ENCODE results near the gene RASL10B. TPM values are rescaled to one million over a fixed set of nuclear protein-coding genes. Genes with fewer than 3 reads are reported as not detected.
A peak's percentile ranks its signal among the peaks of the same experiment; 100 is the strongest.
"Not testable (repeated sequence)": the region's sequence is repeated elsewhere in the genome, so short reads cannot be mapped to it uniquely, and the experiment has no call there.

RASL10B gene, protein sequence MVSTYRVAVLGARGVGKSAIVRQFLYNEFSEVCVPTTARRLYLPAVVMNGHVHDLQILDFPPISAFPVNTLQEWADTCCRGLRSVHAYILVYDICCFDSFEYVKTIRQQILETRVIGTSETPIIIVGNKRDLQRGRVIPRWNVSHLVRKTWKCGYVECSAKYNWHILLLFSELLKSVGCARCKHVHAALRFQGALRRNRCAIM
- 1.0 and 1.3 TPM in 2 replicates for total RNA-seq

DNA sequence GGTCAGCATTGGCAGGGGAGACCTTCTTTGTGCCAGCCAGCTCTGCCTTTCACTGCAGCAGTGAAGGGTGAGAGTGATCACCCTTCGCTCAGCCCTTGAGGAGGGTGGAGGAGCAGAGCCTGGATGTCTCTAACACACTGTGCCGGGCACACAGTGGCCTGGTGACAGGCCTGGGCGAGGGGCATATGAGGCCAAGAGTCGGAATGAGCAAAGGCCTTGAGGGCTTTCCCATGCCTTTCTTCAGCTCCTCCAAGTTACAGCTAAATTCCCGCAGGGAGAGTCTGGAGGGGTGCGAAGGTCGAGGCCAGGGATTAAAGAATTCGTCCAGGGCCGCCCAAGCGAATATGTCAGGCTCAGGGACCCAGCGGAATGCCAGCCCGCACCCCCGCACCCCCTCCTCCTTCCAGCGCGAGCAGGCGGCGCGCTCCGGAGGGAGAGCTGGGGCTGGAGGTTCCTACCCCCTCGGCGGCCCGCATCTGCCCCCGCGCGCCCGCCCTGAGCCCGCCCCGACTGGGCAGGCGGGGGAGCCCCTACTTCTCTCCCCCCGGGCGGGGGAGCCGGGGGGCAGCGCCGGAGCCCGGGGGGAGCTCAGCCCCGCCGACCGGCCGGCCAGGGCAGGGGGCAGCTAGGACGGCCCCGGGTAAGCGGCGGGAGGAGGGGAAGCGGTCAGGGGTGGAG lies at the start of gene RASL10B:
RASL10B (plus strand) TSS at position 401 of the 678 bp plus-strand sequence. CDS start 3,546 bp downstream, outside the sequence.
- Mint-ChIP-seq H3K4me1 (ENCODE audit: low read depth) (peaks cover 11% of the 10 kb centered on the region), H3K27me3 (ENCODE audit: insufficient read depth) (peaks cover 20% of the 10 kb centered on the region), H3K27ac (no peak within 1 kb of the TSS), H3K9me3 (no peaks in the 10 kb centered on the region), H3K4me3 (peak within 1 kb of the TSS; percentile 46), H3K36me3 (ENCODE audit: low read depth) (peaks cover 12% of the 10 kb centered on the region)
- intact Hi-C loops (cut with micrococcal nuclease), result no loop called here
- peak; percentile 11 for DNase-seq (ENCODE audit: low spot score)

DNA sequence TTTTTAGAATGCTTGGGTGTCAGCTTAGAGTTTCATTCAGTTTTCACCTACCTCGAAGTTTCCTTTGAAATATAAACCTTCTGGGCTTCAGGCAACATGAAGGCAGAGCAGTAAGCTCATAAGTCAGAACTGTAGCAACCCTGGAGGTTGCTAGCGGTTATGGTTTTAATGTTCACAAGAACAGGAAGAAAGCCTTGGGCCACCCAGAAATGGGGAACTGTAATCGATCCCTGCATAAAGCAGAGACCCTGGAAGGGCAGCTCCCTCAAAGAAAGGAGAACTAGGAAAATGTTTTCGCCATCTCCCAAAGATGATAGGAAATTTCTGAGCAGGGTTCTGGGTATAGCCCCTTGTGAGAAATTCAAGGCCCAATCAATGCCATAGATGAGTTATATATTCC lies 47.8 kb upstream of the RASL10B start:
- H3K27me3 Mint-ChIP-seq (ENCODE audit: insufficient read depth), result no peaks in the 10 kb centered on the region
- H3K36me3 Mint-ChIP-seq (ENCODE audit: low read depth), result peaks cover 42% of the 10 kb centered on the region

DNA sequence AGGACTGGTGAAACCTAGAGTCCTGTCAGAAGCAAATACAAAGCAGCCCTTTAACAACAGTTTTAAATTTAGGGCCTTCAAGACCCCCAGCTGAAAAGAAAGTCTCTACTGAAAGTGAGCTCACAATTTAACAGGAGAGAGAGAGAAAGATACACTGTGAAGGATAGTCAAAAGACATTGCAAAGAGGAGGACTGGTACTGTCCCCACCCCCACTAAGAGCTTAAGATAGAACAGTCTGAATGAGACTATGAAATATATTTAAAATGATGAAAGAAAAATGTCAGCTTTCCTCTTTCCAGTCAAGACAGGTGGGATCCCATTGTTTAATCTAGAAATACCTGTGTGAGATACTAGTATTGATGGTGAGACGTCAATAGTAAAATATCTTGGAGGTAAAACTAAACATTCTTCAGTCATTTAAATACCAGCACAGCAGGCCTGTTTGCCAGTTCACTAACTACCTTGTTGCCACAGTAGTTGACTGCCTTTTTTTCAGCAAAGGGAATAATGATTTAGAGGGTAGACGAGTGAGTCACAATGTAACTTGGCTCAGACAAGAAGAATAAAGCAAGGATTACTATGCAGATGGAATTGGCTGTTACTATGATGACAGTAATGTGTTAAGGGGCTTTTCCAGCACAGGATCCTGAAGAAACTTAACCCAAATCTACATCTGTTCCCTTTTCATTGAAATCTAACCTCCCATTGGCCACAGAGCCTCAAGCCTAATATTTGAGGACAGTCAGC lies 47.2 kb upstream of the RASL10B start:
- Mint-ChIP-seq H3K4me3 (no peak overlapping the region), H3K9me3 (no peaks in the 10 kb centered on the region), H3K27ac (no peak overlapping the region), H3K36me3 (ENCODE audit: low read depth) (peaks cover 37% of the 10 kb centered on the region), H3K4me1 (ENCODE audit: low read depth) (peaks cover 5% of the 10 kb centered on the region), H3K27me3 (ENCODE audit: insufficient read depth) (no peaks in the 10 kb centered on the region)
- intact Hi-C loops (cut with micrococcal nuclease), result no loop called here
- DNase-seq (ENCODE audit: low spot score), result no peak

More for the DNA sequence above, 47.8 kb upstream of the RASL10B start:
- no peak overlapping the region for H3K27ac Mint-ChIP-seq
- intact Hi-C loops (cut with micrococcal nuclease), result no loop called here
- H3K4me3 Mint-ChIP-seq, result no peak overlapping the region
- H3K9me3 Mint-ChIP-seq, result no peaks in the 10 kb centered on the region
- peaks cover 11% of the 10 kb centered on the region for H3K4me1 Mint-ChIP-seq (ENCODE audit: low read depth)
- DNase-seq (ENCODE audit: low spot score), result no peak

DNA sequence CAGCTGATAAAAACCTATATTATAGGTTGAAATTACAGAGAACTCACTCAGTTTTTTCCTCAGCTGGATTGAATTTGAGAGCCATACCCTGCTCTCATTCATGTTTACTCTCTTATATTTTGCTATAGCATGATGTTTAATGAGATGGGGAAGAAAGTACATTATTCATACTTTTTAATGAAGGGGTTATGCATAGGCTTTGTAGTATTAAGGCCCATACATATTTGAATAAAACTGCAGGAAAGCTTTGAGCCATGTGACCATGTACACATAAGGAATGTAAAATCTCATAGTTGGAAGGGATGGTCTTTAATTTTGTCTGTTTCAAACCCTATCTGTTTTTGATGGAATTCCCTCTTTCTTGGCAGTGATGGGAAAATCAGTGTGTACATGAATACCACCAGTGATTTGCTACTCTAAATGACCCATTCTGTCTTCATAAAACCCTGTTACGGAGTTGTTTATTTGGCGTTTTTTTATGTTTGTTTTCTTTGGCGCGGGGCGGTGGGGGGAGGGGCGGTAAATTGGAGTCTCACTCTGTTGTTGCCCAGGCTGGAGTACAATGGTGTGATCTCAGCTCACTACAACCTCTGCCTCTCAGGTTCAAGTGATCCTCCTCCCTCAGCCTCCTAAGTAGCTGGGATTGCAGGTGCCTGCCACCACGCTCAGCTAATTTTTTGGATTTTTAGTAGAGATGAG lies 38.8 kb upstream of the RASL10B start:
- intact Hi-C loops (cut with micrococcal nuclease), result no loop called here
- no peaks in the 10 kb centered on the region for H3K4me1 Mint-ChIP-seq (ENCODE audit: low read depth)
- H3K27me3 Mint-ChIP-seq (ENCODE audit: insufficient read depth), result no peaks in the 10 kb centered on the region
- H3K9me3 Mint-ChIP-seq, result no peaks in the 10 kb centered on the region
- no peak overlapping the region for H3K27ac Mint-ChIP-seq
- no peak overlapping the region for H3K4me3 Mint-ChIP-seq
- no peak for DNase-seq (ENCODE audit: low spot score)
- peaks cover 29% of the 10 kb centered on the region for H3K36me3 Mint-ChIP-seq (ENCODE audit: low read depth)

DNA sequence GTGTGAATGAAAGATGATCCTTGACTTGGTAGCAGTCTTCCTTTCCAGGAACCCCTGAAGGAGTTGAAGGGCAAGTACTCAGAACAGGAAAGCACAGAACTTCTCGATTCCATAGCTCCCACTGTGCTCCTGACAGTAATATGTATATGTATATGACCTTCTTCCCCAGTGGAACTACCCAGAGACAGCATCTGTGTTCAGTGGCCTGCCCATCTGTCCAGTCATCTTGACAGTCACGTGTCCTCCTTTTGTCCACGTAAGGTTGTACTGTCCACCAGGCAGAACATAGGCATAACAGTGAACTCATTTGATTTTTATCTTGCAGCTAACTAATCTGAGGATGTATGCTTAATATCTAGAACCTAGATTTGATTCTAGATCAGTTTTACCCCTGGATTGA lies 37.8 kb upstream of the RASL10B start:
- no peak overlapping the region for H3K27ac Mint-ChIP-seq
- intact Hi-C loops (cut with micrococcal nuclease), result no loop called here
- no peaks in the 10 kb centered on the region for H3K4me1 Mint-ChIP-seq (ENCODE audit: low read depth)
- no peak for DNase-seq (ENCODE audit: low spot score)
- H3K27me3 Mint-ChIP-seq (ENCODE audit: insufficient read depth), result no peaks in the 10 kb centered on the region
- H3K36me3 Mint-ChIP-seq (ENCODE audit: low read depth), result peaks cover 22% of the 10 kb centered on the region
- no peak overlapping the region for H3K4me3 Mint-ChIP-seq
- H3K9me3 Mint-ChIP-seq, result no peaks in the 10 kb centered on the region

DNA sequence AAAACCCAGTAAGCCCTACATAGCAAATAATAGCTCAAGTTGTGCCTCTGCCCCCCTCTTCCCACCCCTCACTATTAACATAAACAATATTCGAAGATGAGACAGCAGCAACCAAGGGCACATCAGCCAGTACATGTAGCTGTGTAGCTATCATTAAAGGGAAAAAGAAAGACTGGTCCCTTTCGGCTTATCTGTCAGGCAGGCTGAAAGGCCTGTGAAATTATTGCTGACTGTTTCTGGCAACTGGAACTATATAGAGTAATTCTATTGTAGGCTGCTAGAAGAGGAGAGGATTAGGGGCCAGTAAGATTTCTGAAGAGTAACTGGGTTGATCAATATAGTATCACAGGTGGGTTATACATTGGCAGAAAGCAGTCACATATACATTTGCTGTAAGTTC lies 36.5 kb upstream of the RASL10B start:
- Mint-ChIP-seq H3K9me3 (no peaks in the 10 kb centered on the region), H3K36me3 (ENCODE audit: low read depth) (peaks cover 18% of the 10 kb centered on the region), H3K27me3 (ENCODE audit: insufficient read depth) (no peaks in the 10 kb centered on the region), H3K4me3 (no peak overlapping the region), H3K4me1 (ENCODE audit: low read depth) (no peaks in the 10 kb centered on the region), H3K27ac (no peak overlapping the region)
- intact Hi-C loops (cut with micrococcal nuclease), result no loop called here
- DNase-seq (ENCODE audit: low spot score), result no peak

DNA sequence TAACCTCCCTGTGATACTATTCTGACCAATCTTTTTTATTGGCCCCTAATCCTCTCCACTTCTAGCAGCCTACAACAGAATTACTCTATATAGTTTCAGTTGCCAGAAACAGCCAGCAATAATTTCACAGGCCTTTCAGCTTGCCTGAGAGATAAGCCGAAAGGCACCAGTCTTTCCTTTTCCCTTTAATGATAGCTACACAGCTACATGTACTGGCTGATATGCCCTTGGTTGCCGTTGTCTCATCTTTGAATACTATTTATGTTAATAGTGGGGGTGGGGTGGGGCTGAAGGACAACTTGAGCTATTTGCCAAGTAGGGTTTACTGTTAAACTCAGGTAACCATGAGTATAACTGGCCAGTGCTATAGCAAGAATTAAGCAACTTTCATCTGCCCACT lies 35.8 kb upstream of the RASL10B start:
- Mint-ChIP-seq H3K36me3 (ENCODE audit: low read depth) (peaks cover 17% of the 10 kb centered on the region), H3K4me3 (no peak overlapping the region), H3K9me3 (no peaks in the 10 kb centered on the region), H3K27ac (no peak overlapping the region), H3K4me1 (ENCODE audit: low read depth) (no peaks in the 10 kb centered on the region), H3K27me3 (ENCODE audit: insufficient read depth) (no peaks in the 10 kb centered on the region)
- intact Hi-C loops (cut with micrococcal nuclease), result no loop called here
- DNase-seq (ENCODE audit: low spot score), result no peak

DNA sequence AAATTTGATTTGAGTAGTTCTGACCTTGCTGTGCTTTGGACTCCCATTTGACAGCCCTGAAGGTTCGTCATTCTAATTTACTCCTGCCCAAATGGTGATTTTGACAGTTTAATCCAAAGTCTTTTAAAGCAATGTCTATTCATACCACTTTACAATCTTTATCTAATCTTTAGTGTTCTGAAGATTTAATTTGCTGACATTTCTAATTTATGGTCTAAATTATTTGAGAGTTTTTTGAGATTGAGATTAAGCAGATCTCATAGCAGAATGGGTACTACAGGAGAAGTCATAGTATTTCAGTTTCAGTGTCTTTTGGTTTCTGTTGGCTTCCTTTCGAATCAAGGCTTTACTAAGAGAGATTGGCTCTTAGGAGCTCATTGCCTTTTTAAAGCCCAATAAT lies 32.6 kb upstream of the RASL10B start:
- Mint-ChIP-seq H3K4me3 (no peak overlapping the region), H3K36me3 (ENCODE audit: low read depth) (peaks cover 30% of the 10 kb centered on the region)

DNA sequence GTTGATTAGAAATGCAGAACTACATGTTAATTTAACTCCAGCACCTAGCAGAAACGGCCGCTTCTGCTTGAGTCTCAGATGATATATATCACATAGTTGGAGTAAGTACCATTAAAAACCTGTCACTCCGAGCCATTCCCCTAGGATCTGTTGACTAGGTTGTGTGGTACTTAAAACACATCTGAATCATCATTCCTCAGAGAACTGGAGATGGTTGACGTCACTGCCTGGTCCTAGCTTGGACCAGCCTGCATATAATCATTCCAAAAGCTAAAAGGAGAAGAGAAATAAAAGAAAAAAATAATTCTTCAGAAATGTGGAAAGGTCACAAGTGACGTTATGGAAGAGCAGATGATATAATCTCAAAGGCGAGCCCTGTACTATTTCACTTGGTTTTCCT lies 31.3 kb upstream of the RASL10B start:
- intact Hi-C loops (cut with micrococcal nuclease), result no loop called here
- DNase-seq (ENCODE audit: low spot score), result no peak
- Mint-ChIP-seq H3K36me3 (ENCODE audit: low read depth) (peaks cover 32% of the 10 kb centered on the region), H3K27me3 (ENCODE audit: insufficient read depth) (no peaks in the 10 kb centered on the region), H3K9me3 (no peaks in the 10 kb centered on the region), H3K27ac (no peak overlapping the region), H3K4me1 (ENCODE audit: low read depth) (no peaks in the 10 kb centered on the region), H3K4me3 (no peak overlapping the region)

More for the DNA sequence above, 32.6 kb upstream of the RASL10B start:
- Mint-ChIP-seq H3K4me1 (ENCODE audit: low read depth) (no peaks in the 10 kb centered on the region), H3K27ac (no peak overlapping the region), H3K9me3 (no peaks in the 10 kb centered on the region), H3K27me3 (ENCODE audit: insufficient read depth) (no peaks in the 10 kb centered on the region)
- DNase-seq (ENCODE audit: low spot score), result no peak
- intact Hi-C loops (cut with micrococcal nuclease), result no loop called here

DNA sequence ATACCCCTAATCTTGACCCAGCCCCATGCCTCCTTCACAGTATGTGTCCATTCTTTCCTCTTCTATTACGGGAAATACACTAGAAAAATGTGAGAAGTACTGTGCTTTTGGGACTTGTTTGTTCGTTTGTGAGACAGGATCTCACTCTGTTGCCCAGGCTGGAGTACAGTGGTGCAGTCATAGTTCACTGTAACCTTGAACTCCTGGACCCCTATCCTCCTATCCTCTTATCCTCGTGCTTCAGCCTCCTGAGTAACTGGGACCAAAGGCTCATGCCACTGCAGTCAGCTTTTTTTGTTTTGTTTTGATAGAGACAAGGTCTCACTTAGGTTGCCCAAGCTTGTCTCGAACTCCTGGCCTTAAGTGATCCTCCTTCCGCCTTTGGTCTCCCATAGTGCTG lies 29.9 kb upstream of the RASL10B start:
- Mint-ChIP-seq H3K4me1 (ENCODE audit: low read depth) (no peaks in the 10 kb centered on the region), H3K4me3 (no peak overlapping the region), H3K36me3 (ENCODE audit: low read depth) (peaks cover 25% of the 10 kb centered on the region), H3K27me3 (ENCODE audit: insufficient read depth) (no peaks in the 10 kb centered on the region), H3K27ac (no peak overlapping the region), H3K9me3 (no peaks in the 10 kb centered on the region)
- intact Hi-C loops (cut with micrococcal nuclease), result no loop called here
- no peak for DNase-seq (ENCODE audit: low spot score)

DNA sequence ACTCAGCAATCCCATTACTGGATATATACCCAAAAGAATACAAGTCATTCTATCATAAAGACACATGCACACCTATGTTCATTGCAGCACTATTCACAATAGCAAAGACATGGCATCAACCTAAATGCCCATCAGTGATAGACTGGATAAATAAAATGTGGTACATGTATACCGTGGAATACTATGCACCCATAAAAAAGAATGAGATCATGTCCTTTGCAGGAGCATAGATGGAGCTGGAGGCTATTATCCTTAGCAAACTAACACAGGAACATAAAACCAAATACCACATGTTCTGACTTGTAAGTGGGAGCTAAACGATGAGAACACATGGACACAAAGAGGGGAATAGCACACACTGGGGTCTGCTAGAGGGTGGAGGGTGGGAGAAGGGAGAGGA lies 28.1 kb upstream of the RASL10B start:
- H3K4me1 Mint-ChIP-seq (ENCODE audit: low read depth); H3K27me3 Mint-ChIP-seq (ENCODE audit: insufficient read depth); intact Hi-C loops (cut with micrococcal nuclease); H3K27ac Mint-ChIP-seq; H3K9me3 Mint-ChIP-seq; DNase-seq (ENCODE audit: low spot score); H3K4me3 Mint-ChIP-seq: not testable (repeated sequence)
- H3K36me3 Mint-ChIP-seq (ENCODE audit: low read depth), result peaks cover 25% of the 10 kb centered on the region

DNA sequence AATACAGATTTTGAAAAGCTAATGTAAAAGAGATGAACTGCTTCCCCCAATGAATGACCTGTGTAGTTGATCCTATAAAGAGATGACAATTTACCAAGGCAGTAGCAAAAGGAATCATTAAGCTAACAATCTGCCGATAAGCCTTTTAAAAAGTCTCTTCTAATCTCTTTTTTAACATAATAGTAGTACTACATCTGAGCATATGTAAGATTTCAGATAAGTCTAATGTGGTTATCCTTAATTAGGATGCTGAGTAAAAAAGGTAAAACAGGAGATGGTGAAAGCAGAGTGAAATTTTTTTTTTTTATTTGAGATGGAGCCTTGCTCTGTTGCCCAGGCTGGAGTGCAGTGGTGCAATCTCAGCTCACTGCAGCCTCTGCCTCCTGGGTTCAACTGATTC lies 26.2 kb upstream of the RASL10B start:
- intact Hi-C loops (cut with micrococcal nuclease), result no loop called here
- peaks cover 18% of the 10 kb centered on the region for H3K4me1 Mint-ChIP-seq (ENCODE audit: low read depth)
- H3K9me3 Mint-ChIP-seq, result no peaks in the 10 kb centered on the region
- H3K4me3 Mint-ChIP-seq, result no peak overlapping the region
- peaks cover 29% of the 10 kb centered on the region for H3K36me3 Mint-ChIP-seq (ENCODE audit: low read depth)
- H3K27me3 Mint-ChIP-seq (ENCODE audit: insufficient read depth), result no peaks in the 10 kb centered on the region
- DNase-seq (ENCODE audit: low spot score), result no peak
- H3K27ac Mint-ChIP-seq, result no peak overlapping the region

DNA sequence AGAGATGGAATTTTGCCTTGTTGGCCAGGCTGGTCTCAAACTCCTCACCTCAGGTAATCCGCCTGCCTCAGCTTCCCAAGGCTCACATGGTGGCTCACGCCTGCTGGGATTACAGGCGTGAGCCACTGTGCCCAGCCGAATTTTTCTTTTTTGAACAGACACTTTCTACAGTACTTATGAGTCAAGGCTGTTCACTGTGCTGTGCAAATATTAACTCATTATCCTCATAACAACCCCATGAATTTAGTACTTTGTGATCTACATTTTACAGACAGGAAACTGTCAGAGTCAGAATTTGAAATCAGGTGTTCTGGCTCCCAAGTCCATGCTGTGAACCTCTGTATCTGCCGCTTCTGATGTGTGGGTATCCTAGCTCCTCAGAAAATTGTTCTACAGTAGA lies 25.7 kb upstream of the RASL10B start:
- DNase-seq (ENCODE audit: low spot score), result no peak
- no peak overlapping the region for H3K4me3 Mint-ChIP-seq
- H3K9me3 Mint-ChIP-seq, result no peaks in the 10 kb centered on the region
- H3K36me3 Mint-ChIP-seq (ENCODE audit: low read depth), result peaks cover 32% of the 10 kb centered on the region
- peaks cover 18% of the 10 kb centered on the region for H3K4me1 Mint-ChIP-seq (ENCODE audit: low read depth)
- no peaks in the 10 kb centered on the region for H3K27me3 Mint-ChIP-seq (ENCODE audit: insufficient read depth)
- no peak overlapping the region for H3K27ac Mint-ChIP-seq
- intact Hi-C loops (cut with micrococcal nuclease), result no loop called here

All from activated T-helper 1 cell treated with anti-CD3 and anti-CD28 coated beads, Interleukin-12 subunit alpha, Interleukin-12 subunit beta, Interleukin-2, Interleukin-4 antibody, amounts not matched to agents 30 ng/mL and 10 ng/mL and 1 ng/mL, durations not matched to agents 14 hours and 24 hours and 36 hours (primary cell).